ENCODE measurements around the gene MISP3. TPM values are rescaled to one million over a fixed set of nuclear protein-coding genes. Genes with fewer than 3 reads are reported as not detected.
A peak's percentile ranks its signal among the peaks of the same experiment; 100 is the strongest.

The MISP3 gene
- total and polyA plus RNA-seq, 8 donors = 6.4 to 21.4 (median 8.3) TPM

- ATAC-seq (no peak), FAIRE-seq (no peak), DNase-seq (no peak)
- Histone ChIP-seq H3K36me3 (no peaks in the 10 kb centered on the region), H3K27ac (no peak overlapping the region), H3K27me3 (no peaks in the 10 kb centered on the region), H3K4me3 (peak overlapping the region; percentile 79 to 92 (median 86)), H3K9me3 (no peaks in the 10 kb centered on the region), H3K4me1 (peaks cover 25 to 43% (median 25%) of the 10 kb centered on the region in 3 donors)
- intact Hi-C loops (cut with DNase I) = no loop called here
- 7 to 14% methylated on average over 6 of the region's 6 CpGs for WGBS, 2 donors
- no peak for TF ChIP-seq CTCF (IDR thresholded peaks at IDR 0.05)
Measured at GRCh38 chr19:14116525-14116917, 43.9 kb downstream of the MISP3 start.

GRCh38 chr19:14116918-14117578 lies 44.5 kb downstream of the MISP3 start:
- peaks cover 25 to 43% (median 25%) of the 10 kb centered on the region in 3 donors for H3K4me1 ChIP-seq
- no peaks in the 10 kb centered on the region for H3K9me3 ChIP-seq
- no peaks in the 10 kb centered on the region for H3K27me3 ChIP-seq
- TF ChIP-seq CTCF (IDR thresholded peaks at IDR 0.05) = no peak
- no peaks in the 10 kb centered on the region for H3K36me3 ChIP-seq
- intact Hi-C loops (cut with DNase I) = no loop called here
- DNase-seq (peak; percentile 47 to 85 (median 62)), ATAC-seq (no peak), FAIRE-seq (no peak)
- 1% methylated on average over 11 to 33 of the region's 33 CpGs for WGBS, 2 donors
- peak overlapping the region; percentile 79 to 92 (median 86) for H3K4me3 ChIP-seq
- no peak overlapping the region for H3K27ac ChIP-seq

- H3K4me1 ChIP-seq = peaks cover 21 to 42% (median 23%) of the 10 kb centered on the region in 3 donors
- peak within 1 kb of the TSS; percentile 89 to 97 (median 95) for H3K27ac ChIP-seq
- WGBS, 2 donors = 1% methylated on average over 36 to 67 of the region's 67 CpGs
- intact Hi-C loops (cut with DNase I) = no loop called here
- FAIRE-seq = no peak
- no peaks in the 10 kb centered on the region for H3K36me3 ChIP-seq
- no peak for TF ChIP-seq CTCF (IDR thresholded peaks at IDR 0.05)
- DNase-seq = peak; percentile 98 to 100 (median 99)
- H3K4me3 ChIP-seq = peak within 1 kb of the TSS; percentile 79 to 92 (median 86)
- no peaks in the 10 kb centered on the region for H3K27me3 ChIP-seq
- H3K9me3 ChIP-seq = no peaks in the 10 kb centered on the region
- peak; percentile 91 to 94 (median 91) for ATAC-seq
Measured at GRCh38 chr19:14117668-14118164, 45.1 kb downstream of the MISP3 start, which contains the start of gene PRKACA. TSS of gene PRKACA (minus strand) at chr19:14117762. CDS start at chr19:14117547, 215 bp downstream.

- Histone ChIP-seq H3K27ac (peak overlapping the region; percentile 89 to 97 (median 95)), H3K4me1 (peaks cover 14 to 35% (median 21%) of the 10 kb centered on the region in 3 donors), H3K36me3 (no peaks in the 10 kb centered on the region), H3K27me3 (no peaks in the 10 kb centered on the region), H3K9me3 (no peaks in the 10 kb centered on the region), H3K4me3 (peak overlapping the region; percentile 28 to 92 (median 40))
- WGBS, 2 donors = 2 to 3% methylated on average over 41 to 61 of the region's 61 CpGs
- FAIRE-seq (no peak), ATAC-seq (peak in 3 of 4 donors; percentile 11 to 58 (median 54)), DNase-seq (peak; percentile 57 to 88 (median 65))
- no peak for TF ChIP-seq CTCF (IDR thresholded peaks at IDR 0.05)
- intact Hi-C loops (cut with DNase I) = no loop called here
Measured at GRCh38 chr19:14118165-14119051, 45.8 kb downstream of the MISP3 start.
